22Rv1 (cell line): Measurements from ENCODE around the gene NPEPL1.

Source experiments
- CTCF ChIP-seq: fragments of 450-650 bp; IDR thresholded peaks from 2 replicates; pipeline ENCODE4 v1.5.1; 2017; ENCODE audit warnings: mild to moderate bottlenecking
- ZFX ChIP-seq: fragments of 450-650 bp; IDR thresholded peaks from 2 replicates; pipeline ENCODE4 v1.6.1; 2017; ENCODE audit warnings: antibody characterized with exemption, borderline replicate concordance

- no peak for TF ChIP-seq CTCF
- TF ChIP-seq ZFX: no peak
Measured at GRCh38 chr20:58715801-58716475, 23.3 kb downstream of the NPEPL1 start.
